ENCODE measurements around the gene MUC5AC.

MUC5AC gene

GRCh38 chr11:1232021-1232882 lies 74.5 kb downstream of the MUC5AC start:
- H3K4me3 ChIP-seq (ENCODE audit: low read depth, low read length) = no peak overlapping the region
- DNase-seq (ENCODE audit: low read depth) = no peak
- TF ChIP-seq MAX (IDR thresholded peaks at IDR 0.05; ENCODE audit: low read depth, low read length) (no peak), MYC (IDR thresholded peaks at IDR 0.05; ENCODE audit: low read depth, low read length) (no peak), POLR2A (IDR thresholded peaks at IDR 0.05; ENCODE audit: extremely low read depth, insufficient read length) (no peak)
- TF ChIP-seq, protein P1, sequence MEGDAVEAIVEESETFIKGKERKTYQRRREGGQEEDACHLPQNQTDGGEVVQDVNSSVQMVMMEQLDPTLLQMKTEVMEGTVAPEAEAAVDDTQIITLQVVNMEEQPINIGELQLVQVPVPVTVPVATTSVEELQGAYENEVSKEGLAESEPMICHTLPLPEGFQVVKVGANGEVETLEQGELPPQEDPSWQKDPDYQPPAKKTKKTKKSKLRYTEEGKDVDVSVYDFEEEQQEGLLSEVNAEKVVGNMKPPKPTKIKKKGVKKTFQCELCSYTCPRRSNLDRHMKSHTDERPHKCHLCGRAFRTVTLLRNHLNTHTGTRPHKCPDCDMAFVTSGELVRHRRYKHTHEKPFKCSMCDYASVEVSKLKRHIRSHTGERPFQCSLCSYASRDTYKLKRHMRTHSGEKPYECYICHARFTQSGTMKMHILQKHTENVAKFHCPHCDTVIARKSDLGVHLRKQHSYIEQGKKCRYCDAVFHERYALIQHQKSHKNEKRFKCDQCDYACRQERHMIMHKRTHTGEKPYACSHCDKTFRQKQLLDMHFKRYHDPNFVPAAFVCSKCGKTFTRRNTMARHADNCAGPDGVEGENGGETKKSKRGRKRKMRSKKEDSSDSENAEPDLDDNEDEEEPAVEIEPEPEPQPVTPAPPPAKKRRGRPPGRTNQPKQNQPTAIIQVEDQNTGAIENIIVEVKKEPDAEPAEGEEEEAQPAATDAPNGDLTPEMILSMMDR (IDR thresholded peaks at IDR 0.05; ENCODE audit: low read depth, low read length) = no peak

DNA sequence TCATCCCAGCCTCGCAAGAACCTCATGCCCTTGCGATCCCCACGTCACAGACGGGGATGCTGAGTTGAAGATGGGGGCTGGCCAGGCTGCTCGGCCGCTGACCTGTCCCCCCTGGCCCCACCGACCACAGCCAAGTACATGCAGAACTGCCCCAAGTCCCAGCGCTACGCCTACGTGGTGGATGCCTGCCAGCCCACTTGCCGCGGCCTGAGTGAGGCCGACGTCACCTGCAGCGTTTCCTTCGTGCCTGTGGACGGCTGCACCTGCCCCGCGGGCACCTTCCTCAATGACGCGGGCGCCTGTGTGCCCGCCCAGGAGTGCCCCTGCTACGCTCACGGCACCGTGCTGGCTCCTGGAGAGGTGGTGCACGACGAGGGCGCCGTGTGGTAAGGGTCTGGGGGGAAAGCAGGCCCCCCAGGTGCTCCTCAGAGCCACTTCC lies 75.1 kb downstream of the MUC5AC start:
- H3K4me3 ChIP-seq (ENCODE audit: low read depth, low read length) = no peak overlapping the region
- TF ChIP-seq MAX (IDR thresholded peaks at IDR 0.05; ENCODE audit: low read depth, low read length) (no peak), MYC (IDR thresholded peaks at IDR 0.05; ENCODE audit: low read depth, low read length) (no peak), POLR2A (IDR thresholded peaks at IDR 0.05; ENCODE audit: extremely low read depth, insufficient read length) (no peak)
- TF ChIP-seq, protein P1 (IDR thresholded peaks at IDR 0.05; ENCODE audit: low read depth, low read length) = no peak
- DNase-seq (ENCODE audit: low read depth) = no peak

DNA sequence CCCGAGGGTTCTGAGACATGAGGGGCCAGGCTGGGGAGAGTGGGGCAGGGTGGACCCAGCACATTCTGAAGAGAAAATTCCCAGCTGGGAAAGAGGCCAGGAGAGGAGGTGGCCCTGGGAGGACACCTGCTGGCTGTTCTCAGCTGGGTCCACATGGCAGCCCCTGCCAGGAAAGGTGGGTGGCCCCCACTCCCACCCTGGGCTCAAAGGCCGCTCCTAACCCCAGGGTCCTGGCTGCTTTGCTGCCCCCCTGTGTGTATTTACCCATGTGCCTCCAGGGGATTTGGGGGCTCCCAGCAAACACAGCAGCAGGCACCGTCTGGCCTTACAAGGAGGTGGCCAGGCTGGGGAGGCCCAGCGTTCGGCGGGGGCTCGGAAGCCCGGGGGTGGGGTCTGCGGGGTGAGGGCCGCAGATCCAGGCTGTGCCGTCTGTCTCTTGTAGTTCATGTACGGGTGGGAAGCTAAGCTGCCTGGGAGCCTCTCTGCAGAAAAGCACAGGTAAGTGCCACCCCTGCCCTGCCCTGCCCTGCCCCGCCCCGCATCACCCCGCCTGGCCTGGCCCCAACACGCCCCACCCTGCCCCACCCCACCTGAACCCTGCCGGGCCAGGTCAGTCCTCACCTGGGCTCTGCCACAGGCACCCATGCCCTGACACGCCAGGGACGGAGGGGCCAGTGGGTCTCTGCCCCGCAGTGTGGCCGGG lies 75.7 kb downstream of the MUC5AC start:
- DNase-seq (ENCODE audit: low read depth) = no peak
- no peak for TF ChIP-seq MAX (IDR thresholded peaks at IDR 0.05; ENCODE audit: low read depth, low read length)
- TF ChIP-seq, protein P1 (IDR thresholded peaks at IDR 0.05; ENCODE audit: low read depth, low read length) = no peak
- TF ChIP-seq POLR2A (IDR thresholded peaks at IDR 0.05; ENCODE audit: extremely low read depth, insufficient read length) = no peak
- no peak overlapping the region for H3K4me3 ChIP-seq (ENCODE audit: low read depth, low read length)

DNA sequence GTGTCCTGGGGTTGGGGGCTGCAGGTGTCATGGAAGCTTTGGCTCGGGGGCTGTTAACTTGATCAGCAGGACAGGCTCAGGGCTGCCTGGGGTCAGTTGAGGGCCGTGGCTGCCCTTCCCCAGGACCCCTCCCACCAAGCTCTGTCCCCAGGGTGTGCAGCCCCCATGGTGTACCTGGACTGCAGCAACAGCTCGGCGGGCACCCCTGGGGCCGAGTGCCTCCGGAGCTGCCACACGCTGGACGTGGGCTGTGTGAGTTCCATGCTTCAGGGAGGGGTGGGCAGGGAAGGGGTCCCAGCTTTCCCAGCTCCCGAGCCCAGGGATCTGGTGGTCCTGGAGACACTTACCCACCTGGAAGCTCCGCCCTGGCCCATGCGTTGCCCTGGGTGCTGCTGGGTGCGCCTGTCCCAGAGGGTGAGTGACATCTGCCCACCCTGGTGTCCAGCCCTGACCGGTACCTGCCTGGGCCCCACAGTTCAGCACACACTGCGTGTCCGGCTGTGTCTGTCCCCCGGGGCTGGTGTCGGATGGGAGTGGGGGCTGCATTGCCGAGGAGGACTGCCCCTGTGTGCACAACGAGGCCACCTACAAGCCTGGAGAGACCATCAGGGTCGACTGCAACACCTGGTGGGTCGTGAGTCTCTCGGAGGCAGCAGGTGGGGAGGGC lies 76.4 kb downstream of the MUC5AC start:
- DNase-seq (ENCODE audit: low read depth) = no peak
- TF ChIP-seq MYC (IDR thresholded peaks at IDR 0.05; ENCODE audit: low read depth, low read length) = no peak
- TF ChIP-seq POLR2A (IDR thresholded peaks at IDR 0.05; ENCODE audit: extremely low read depth, insufficient read length) = no peak
- no peak for TF ChIP-seq MAX (IDR thresholded peaks at IDR 0.05; ENCODE audit: low read depth, low read length)
- TF ChIP-seq, protein P1 (IDR thresholded peaks at IDR 0.05; ENCODE audit: low read depth, low read length) = no peak
- no peak overlapping the region for H3K4me3 ChIP-seq (ENCODE audit: low read depth, low read length)

DNA sequence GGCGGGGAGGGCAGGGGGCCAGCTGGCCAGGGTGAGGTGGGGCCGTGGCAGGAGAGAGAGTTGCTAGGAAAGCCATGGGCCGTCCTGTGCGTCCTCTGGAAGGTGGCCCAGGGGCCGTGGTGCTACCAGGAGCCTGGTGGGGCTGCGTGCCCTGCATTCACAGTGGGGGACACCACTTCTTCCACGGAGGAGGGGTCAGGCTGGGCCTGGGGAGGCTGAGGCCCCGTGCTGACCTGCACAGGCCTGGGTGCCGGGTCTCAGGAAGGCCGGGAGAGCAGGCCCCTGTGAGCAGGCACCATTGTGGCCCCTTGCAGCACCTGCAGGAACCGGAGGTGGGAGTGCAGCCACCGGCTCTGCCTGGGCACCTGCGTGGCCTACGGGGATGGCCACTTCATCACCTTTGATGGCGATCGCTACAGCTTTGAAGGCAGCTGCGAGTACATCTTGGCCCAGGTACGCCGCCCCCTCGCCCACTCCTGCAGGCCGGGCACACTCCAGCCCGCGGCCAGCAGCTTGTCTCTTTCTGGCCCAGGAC lies 77.1 kb downstream of the MUC5AC start:
- TF ChIP-seq POLR2A (IDR thresholded peaks at IDR 0.05; ENCODE audit: extremely low read depth, insufficient read length) = no peak
- TF ChIP-seq MYC (IDR thresholded peaks at IDR 0.05; ENCODE audit: low read depth, low read length) = no peak
- TF ChIP-seq, protein P1 (IDR thresholded peaks at IDR 0.05; ENCODE audit: low read depth, low read length) = no peak
- TF ChIP-seq MAX (IDR thresholded peaks at IDR 0.05; ENCODE audit: low read depth, low read length) = no peak
- DNase-seq (ENCODE audit: low read depth) = no peak
- no peak overlapping the region for H3K4me3 ChIP-seq (ENCODE audit: low read depth, low read length)

Data from NB4 (cell line).